Measurements from ENCODE around the gene BTN3A1.

GRCh38 chr6:26362093-26362835 lies 39.8 kb upstream of the BTN3A1 start:
- TF ChIP-seq HDAC2 (IDR thresholded peaks at IDR 0.05; ENCODE audit: borderline replicate concordance in 1 of 2, low read depth in 2 of 2, low read length in 2 of 2) (no peak), RAD21 (IDR thresholded peaks at IDR 0.05 in 1 of 2, conservative IDR thresholded peaks at IDR 0.05 in 1 of 2; ENCODE audit: low read depth in 2 of 2, low read length in 2 of 2) (no peak), NANOG (IDR thresholded peaks at IDR 0.05; ENCODE audit: insufficient read depth, low read depth, low read length, poor library complexity, severe bottlenecking) (no peak), CTCF (IDR thresholded peaks at IDR 0.05; ENCODE audit: control extremely low read depth in 1 of 3, insufficient read depth in 1 of 3, low read depth in 1 of 3, low read length in 3 of 3) (no peak), HDAC6 (IDR thresholded peaks at IDR 0.05; ENCODE audit: low read depth, low read length) (no peak), POLR2A (IDR thresholded peaks at IDR 0.05; ENCODE audit: control extremely low read depth in 1 of 2, low read depth in 2 of 2, low read length in 2 of 2) (no peak), TAF1 (IDR thresholded peaks at IDR 0.05; ENCODE audit: low read depth, low read length) (no peak), ZNF274 (IDR thresholded peaks at IDR 0.05; ENCODE audit: borderline replicate concordance, extremely low read depth, low read length) (no peak), EP300 (IDR thresholded peaks at IDR 0.05; ENCODE audit: borderline replicate concordance in 1 of 2, low read depth in 2 of 2, low read length in 2 of 2) (no peak)

All from H1 (cell line).